GM19193 (cell line): ENCODE data around the gene USE1.

ENCODE experiments used
- POLR2A ChIP-seq: IDR thresholded peaks from 4 replicates; pipeline ENCODE4 v1.6.1; 2011; ENCODE audit not compliant: insufficient read depth, insufficient read length; ENCODE audit errors: extremely low read depth

USE1 gene

GRCh38 chr19:17220207-17220758 lies 5.1 kb downstream of the USE1 start:
- peak; percentile 13 for TF ChIP-seq POLR2A

GRCh38 chr19:17225053-17225452 lies 9.9 kb downstream of the USE1 start:
- TF ChIP-seq POLR2A, result no peak

GRCh38 chr19:17226002-17226933 lies 11.1 kb downstream of the USE1 start, which contains the start of gene OCEL1:
OCEL1 (plus strand) TSS chr19:17226226; CDS start chr19:17226248, 22 bp downstream.
- TF ChIP-seq POLR2A, result peak; percentile 89

DNA sequence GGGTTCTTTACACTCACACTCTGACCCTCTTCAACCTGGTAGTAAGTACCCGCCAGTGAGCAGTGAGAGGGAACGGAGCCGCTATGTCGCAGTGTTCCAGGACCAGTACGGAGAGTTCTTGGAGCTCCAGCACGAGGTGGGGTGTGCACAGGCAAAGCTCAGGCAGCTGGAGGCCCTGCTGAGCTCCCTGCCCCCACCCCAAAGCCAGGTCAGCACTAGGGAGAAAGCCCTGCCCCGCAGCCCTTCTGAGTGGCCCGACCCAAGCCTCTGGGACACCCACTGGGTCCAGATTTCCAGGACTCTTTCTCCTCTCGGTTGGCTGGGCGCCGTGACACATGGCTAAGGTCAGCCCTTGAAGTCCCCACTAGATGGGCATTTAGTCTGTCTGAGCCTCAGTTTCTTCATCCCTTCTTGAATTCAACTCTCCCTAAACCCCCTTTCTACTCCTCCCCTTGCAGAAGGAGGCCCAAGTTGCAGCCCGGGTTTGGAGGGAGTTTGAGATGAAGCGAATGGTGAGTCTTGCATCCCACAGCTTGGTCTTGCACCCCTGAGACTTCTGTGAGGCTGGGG lies 12.7 kb downstream of the USE1 start:
- no peak for TF ChIP-seq POLR2A

DNA sequence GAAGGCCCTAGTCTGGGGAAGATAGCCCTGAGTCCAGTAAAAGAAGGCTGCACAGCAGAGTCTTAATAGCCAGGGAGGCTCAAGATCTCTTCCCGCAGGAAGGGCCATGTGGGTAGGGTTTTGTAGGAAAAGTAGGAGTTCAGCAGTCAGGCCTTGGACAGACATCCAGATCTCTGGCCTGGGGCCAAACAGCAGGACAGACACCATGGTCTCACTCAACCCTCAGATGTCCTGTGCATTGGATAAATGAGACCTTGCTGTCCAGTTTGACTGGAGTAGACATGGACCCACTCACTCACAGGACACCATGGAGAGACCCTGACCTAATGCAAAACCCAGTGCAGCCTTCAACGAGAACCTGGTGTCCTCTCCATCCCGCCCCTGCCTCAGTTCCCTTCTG lies 14.7 kb downstream of the USE1 start:
- no peak for TF ChIP-seq POLR2A

DNA sequence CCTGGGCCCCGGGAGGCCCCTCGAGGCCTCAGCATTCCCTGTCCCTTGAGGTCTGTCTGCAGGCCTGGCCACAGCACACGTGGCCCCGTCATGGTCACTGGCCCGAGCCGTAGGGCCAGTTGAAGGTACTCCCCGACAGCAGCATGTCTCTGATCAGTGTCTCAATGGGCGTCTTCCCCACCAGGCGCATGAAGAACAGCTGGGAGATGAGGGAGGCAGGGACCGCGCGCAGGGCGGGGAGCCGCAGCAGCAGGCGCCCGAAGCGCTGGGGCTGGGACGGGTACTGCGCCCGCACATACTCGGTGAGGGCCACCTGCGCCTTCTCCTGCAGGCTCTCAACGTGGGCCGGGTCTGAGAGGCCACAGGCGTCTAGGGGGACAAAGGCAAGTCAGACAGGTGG lies 17.1 kb downstream of the USE1 start:
- no peak for TF ChIP-seq POLR2A

GRCh38 chr19:17234911-17235299 lies 19.7 kb downstream of the USE1 start:
- TF ChIP-seq POLR2A, result no peak

DNA sequence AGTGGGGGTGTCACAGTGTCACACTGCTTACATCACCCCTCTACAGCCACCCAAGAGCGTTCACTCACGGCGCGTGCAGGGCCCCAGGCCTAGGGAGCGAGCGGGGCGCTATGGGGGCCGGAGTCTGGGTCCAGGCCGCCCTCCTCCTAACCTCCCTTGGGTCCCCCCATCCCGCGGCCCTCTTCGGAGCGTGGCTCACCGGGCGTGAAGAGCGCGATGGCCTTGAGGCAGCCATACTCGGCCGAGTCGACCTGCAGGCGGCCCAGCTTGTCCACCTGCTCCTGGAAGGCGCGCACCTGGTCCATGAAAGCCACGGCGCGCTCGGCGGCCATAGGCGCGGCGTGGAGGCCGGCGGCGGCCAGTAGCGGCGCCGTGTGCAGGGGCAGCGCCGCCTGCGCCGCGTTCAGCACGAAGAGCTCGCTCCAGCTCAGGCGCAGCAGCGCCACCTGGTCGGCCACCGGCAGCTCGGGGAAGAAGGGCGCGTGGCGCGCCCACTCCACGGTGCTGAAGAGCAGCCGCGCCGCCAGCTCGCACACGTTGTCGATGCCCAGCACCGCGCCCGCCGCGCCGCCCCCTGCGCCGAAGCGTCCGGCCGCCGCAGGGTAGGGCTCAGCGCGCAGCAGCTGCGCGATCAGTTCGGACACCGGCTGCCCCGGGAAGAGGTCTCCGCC lies 20.3 kb downstream of the USE1 start:
- TF ChIP-seq POLR2A, result peak; percentile 51

DNA sequence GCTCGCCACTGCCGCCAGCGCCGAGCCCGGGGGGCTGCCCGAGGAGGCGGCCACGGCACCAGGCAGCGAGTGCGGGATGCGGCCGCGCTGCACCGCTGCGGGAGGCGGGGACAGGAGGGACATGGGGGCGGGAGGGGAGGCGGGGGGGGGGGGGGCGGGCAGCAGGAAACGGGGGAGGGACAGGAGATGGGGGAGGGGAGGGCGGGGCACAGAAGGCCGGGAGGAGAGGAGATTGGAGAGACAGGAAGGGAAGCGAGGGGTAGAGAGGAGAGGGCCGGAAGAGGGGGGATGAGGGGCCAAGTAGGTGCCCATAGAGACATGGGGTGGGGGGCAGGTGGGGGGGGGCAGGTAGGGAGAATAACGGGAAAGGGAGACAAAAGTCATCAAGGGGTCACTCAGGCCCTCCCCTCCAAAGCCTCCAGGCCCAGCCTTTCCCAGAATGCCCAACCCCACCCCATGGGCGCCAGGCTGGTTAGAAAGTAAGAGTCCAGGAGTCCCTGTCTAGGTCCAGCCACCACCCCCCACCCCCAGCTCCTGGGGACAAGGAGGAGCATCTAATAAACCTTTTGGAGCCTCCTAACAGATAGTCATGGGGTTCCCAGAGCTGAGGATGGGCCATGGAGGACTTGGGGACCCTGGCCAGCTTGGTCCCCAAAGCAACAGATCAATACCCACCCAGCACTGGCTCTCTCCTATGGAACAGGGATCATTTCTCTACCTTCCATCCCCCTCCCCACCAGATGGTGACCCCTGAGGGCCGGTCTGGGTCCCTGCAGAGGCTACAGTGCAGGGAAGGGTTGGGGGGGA lies 21.0 kb downstream of the USE1 start:
- peak; percentile 36 for TF ChIP-seq POLR2A

DNA sequence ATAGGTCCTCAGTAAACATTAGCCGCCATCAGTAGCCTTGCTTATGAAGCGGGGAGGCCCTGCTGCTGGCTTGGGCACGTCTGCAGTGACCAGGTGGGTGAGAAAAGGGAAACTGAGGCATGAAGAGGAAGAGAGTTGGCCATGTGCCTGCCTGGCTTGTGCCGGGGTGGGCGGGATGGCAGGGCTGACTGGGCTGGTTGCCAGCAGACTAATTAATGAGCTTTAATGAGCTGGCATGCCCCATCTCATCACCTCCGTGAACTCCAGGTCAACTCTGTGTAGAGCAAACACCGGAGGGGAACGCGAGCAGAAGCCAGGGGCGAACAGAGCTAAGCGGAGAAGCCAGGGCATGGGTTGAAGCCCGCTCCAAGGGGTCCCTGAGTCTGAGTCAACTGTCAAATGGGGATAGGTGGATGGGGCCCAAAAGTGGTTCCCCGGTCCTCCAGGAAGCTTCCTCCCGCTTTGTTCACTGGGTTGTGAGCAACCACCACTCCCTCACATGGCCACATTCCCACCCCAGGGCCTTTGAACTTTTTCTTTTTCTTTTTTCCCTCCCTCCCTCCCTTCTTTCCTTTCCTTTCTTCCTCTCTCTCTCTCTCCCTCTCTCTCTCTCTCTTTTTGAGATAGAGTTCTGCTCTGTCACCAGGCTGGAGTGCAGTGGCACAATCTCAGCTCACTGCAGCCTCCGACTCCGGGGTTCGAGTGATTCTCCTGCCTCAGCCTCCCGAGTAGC lies 21.8 kb downstream of the USE1 start:
- TF ChIP-seq POLR2A, result no peak

GRCh38 chr19:17237747-17238706 lies 22.9 kb downstream of the USE1 start:
- no peak for TF ChIP-seq POLR2A

DNA sequence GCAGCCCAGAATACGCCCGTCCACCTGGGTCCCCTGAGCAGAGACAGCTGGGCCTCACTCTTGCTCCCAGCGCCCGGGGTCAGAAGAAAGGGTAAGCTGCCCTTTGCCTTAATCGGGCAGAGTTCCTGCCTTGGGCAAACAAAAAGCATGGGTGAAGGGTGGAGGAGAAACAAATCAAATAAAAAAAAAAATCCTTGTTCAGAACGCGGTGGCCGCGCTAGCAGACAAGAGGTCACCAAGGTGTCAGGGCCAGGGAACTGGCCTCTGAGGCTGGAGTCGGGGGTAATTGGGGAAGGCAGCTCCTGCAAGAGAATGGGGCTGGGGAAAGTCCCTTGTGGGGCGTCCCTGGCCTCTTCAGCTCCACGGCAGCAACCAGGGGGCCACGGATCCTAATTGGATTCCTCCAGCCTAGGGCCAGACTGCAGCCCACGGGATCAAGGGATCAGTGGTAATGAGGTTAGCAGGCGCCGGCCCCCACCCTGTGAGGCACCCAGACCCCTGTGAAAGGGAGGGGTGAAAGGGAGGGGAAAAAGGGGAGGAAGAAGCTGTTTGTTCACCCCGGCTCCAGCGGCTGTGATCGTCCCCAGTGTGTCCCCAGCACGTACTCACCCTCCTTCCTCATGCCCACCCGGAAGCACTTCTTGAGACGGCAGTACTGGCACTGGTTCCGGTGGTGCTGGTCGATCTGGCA lies 25.1 kb downstream of the USE1 start:
- no peak for TF ChIP-seq POLR2A
